HEK293 (cell line): ENCODE results near the gene SPRTN.
A peak's percentile ranks its signal among the peaks of the same experiment; 100 is the strongest.

Experiments
- CTCF ChIA-PET: fragments of 350-600 bp; formaldehyde crosslinking; extraction: SDS; loops from one replicate; lab custom pipeline; 2021; ENCODE audit warnings: antibody characterized with exemption; lab: Yijun Ruan, JAX
- POLR2A ChIA-PET: fragments of 300-600 bp; formaldehyde crosslinking; extraction: SDS; loops from one replicate; lab custom pipeline; 2020; ENCODE audit warnings: antibody characterized with exemption, inconsistent platforms; lab: Yijun Ruan, JAX
- H3K27ac ChIP-seq: fragments of 200-500 bp; sonication (Bioruptor generic); 2 replicates; pipeline ENCODE4 v1.5.1; 2014; ENCODE audit warnings: low read depth, low read length, control low read depth, inconsistent platforms; ENCODE audit errors: extremely low read depth
- H3K36me3 ChIP-seq, 2 experiments: fragments of 200-500 bp in 1 of 2; sonication (Bioruptor generic) in 1 of 2; 1 replicate in 1 of 2; 2 replicates in 1 of 2; pipeline ENCODE4 v1.5.1; 2014 to 2017; ENCODE audit warnings: inconsistent platforms in 2 of 2, low read length in 2 of 2; ENCODE audit not compliant: control insufficient read depth in 2 of 2, insufficient read depth in 1 of 2
- H3K4me1 ChIP-seq: fragments of 200-500 bp; sonication (Bioruptor generic); 2 replicates; pipeline ENCODE4 v1.5.1; 2014; ENCODE audit warnings: mild to moderate bottlenecking, low read length, inconsistent platforms; ENCODE audit not compliant: control insufficient read depth, insufficient read depth
- H3K4me3 ChIP-seq: 2 replicates; pipeline ENCODE4 v1.5.1; 2011; ENCODE audit warnings: low read depth, mild to moderate bottlenecking, control low read depth, low read length, moderate library complexity
- H3K9me3 ChIP-seq: fragments of 200-500 bp; sonication (Bioruptor generic); 2 replicates; pipeline ENCODE4 v1.5.1; 2014; ENCODE audit warnings: low read depth, low read length, inconsistent platforms; ENCODE audit not compliant: control insufficient read depth, insufficient read depth
- CTCF ChIP-seq: fragments of 450-650 bp; formaldehyde crosslinking; IDR thresholded peaks from 2 replicates; pipeline ENCODE4 v1.5.1; 2016; ENCODE audit warnings: missing biosample characterization, missing genetic modification characterization
- FEZF1 ChIP-seq: fragments of 450-650 bp; formaldehyde crosslinking; IDR thresholded peaks from 2 replicates; pipeline ENCODE4 v1.5.1; 2016; ENCODE audit warnings: missing biosample characterization, missing genetic modification characterization
- GLIS2 ChIP-seq: fragments of 450-650 bp; formaldehyde crosslinking; IDR thresholded peaks from 2 replicates; pipeline ENCODE4 v1.5.1; 2016; ENCODE audit warnings: missing biosample characterization, missing genetic modification characterization
- HIC1 ChIP-seq: fragments of 450-650 bp; formaldehyde crosslinking; IDR thresholded peaks from 2 replicates; pipeline ENCODE4 v1.5.1; 2016; ENCODE audit warnings: missing biosample characterization, missing genetic modification characterization
- MZF1 ChIP-seq: fragments of 450-650 bp; formaldehyde crosslinking; IDR thresholded peaks from 2 replicates; pipeline ENCODE4 v1.5.1; 2017; ENCODE audit warnings: missing biosample characterization, missing genetic modification characterization, borderline replicate concordance
- TSHZ1 ChIP-seq: fragments of 450-650 bp; formaldehyde crosslinking; IDR thresholded peaks from 2 replicates; pipeline ENCODE4 v1.5.1; 2016; ENCODE audit warnings: missing biosample characterization, missing genetic modification characterization, borderline replicate concordance
- WT1 ChIP-seq: fragments of 450-650 bp; formaldehyde crosslinking; IDR thresholded peaks from 2 replicates; pipeline ENCODE4 v1.5.1; 2016; ENCODE audit warnings: missing biosample characterization, missing genetic modification characterization
- ZNF121 ChIP-seq: fragments of 450-650 bp; formaldehyde crosslinking; IDR thresholded peaks from 2 replicates; pipeline ENCODE4 v1.5.1; 2016; ENCODE audit warnings: missing biosample characterization, missing genetic modification characterization
- ZNF174 ChIP-seq: fragments of 450-650 bp; formaldehyde crosslinking; IDR thresholded peaks from 2 replicates; pipeline ENCODE4 v1.5.0; 2017; ENCODE audit warnings: missing biosample characterization, mild to moderate bottlenecking, missing genetic modification characterization
- ZNF2 ChIP-seq: fragments of 450-650 bp; formaldehyde crosslinking; IDR thresholded peaks from 2 replicates; pipeline ENCODE4 v1.5.1; 2016; ENCODE audit warnings: missing biosample characterization, missing genetic modification characterization
- ZNF239 ChIP-seq: fragments of 450-650 bp; formaldehyde crosslinking; IDR thresholded peaks from 2 replicates; pipeline ENCODE4 v1.5.1; 2016; ENCODE audit warnings: missing biosample characterization, missing genetic modification characterization
- ZNF266 ChIP-seq: fragments of 450-650 bp; formaldehyde crosslinking; IDR thresholded peaks from 2 replicates; pipeline ENCODE4 v1.5.1; 2016; ENCODE audit warnings: missing biosample characterization, missing genetic modification characterization, low read depth
- ZNF362 ChIP-seq: fragments of 450-650 bp; formaldehyde crosslinking; IDR thresholded peaks from 2 replicates; pipeline ENCODE4 v1.5.1; 2016; ENCODE audit warnings: missing biosample characterization, missing genetic modification characterization
- ZNF549 ChIP-seq: fragments of 450-650 bp; IDR thresholded peaks from 2 replicates; pipeline ENCODE4 v1.5.1; 2018; ENCODE audit warnings: missing biosample characterization, missing genetic modification characterization, mild to moderate bottlenecking, inconsistent platforms, moderate library complexity
- ZNF610 ChIP-seq: fragments of 450-650 bp; formaldehyde crosslinking; IDR thresholded peaks from 2 replicates; pipeline ENCODE4 v1.5.1; 2016; ENCODE audit warnings: missing biosample characterization, missing genetic modification characterization, borderline replicate concordance
- ZNF623 ChIP-seq: fragments of 450-650 bp; formaldehyde crosslinking; IDR thresholded peaks from 2 replicates; pipeline ENCODE4 v1.5.1; 2016; ENCODE audit warnings: missing biosample characterization, missing genetic modification characterization
- ZNF629 ChIP-seq: fragments of 450-650 bp; formaldehyde crosslinking; IDR thresholded peaks from 2 replicates; pipeline ENCODE4 v1.5.1; 2017; ENCODE audit warnings: missing biosample characterization, missing genetic modification characterization
- ZNF654 ChIP-seq: fragments of 450-650 bp; formaldehyde crosslinking; IDR thresholded peaks from 2 replicates; pipeline ENCODE4 v1.5.1; 2016; ENCODE audit warnings: low read depth, missing biosample characterization, missing genetic modification characterization
- ZNF76 ChIP-seq: fragments of 450-650 bp; formaldehyde crosslinking; IDR thresholded peaks from 2 replicates; pipeline ENCODE4; 2016; ENCODE audit warnings: low read depth, missing biosample characterization, missing genetic modification characterization, borderline replicate concordance
- ZNF843 ChIP-seq: fragments of 450-650 bp; formaldehyde crosslinking; IDR thresholded peaks from 2 replicates; pipeline ENCODE4 v1.5.1; 2016; ENCODE audit warnings: missing biosample characterization, missing genetic modification characterization
- ZSCAN4 ChIP-seq: fragments of 450-650 bp; formaldehyde crosslinking; IDR thresholded peaks from 2 replicates; pipeline ENCODE4 v1.5.1; 2017; ENCODE audit warnings: missing biosample characterization, missing genetic modification characterization

SPRTN gene

GRCh38 chr1:231312432-231312788, 25.7 kb upstream of the SPRTN start:
- Histone ChIP-seq H3K27ac (no peak overlapping the region), H3K4me1 (no peaks in the 10 kb centered on the region), H3K36me3 (no peaks in the 10 kb centered on the region), H3K4me3 (no peak overlapping the region), H3K9me3 (no peaks in the 10 kb centered on the region)
- peak; percentile 89 for TF ChIP-seq ZNF623 (tag by site-specific recombination)
- TF ChIP-seq ZNF239 (tag by site-specific recombination) = no peak
- TF ChIP-seq WT1 (tag by site-specific recombination) = no peak
- no peak for TF ChIP-seq ZNF549 (tag by site-specific recombination)
- no peak for TF ChIP-seq ZNF629 (tag by site-specific recombination)
- CTCF ChIA-PET = interaction anchor here (0.6 to 1.1 kb wide), 3 partner anchors 26 to 77 kb away, joined by 3 read pairs; partner anchors contain the start of genes EXOC8 and SPRTN
- POLR2A ChIA-PET = no interaction called here

GRCh38 chr1:231313661-231314060, 24.4 kb upstream of the SPRTN start:
- Histone ChIP-seq H3K4me1 (no peaks in the 10 kb centered on the region), H3K9me3 (no peaks in the 10 kb centered on the region), H3K36me3 (no peaks in the 10 kb centered on the region), H3K4me3 (no peak overlapping the region), H3K27ac (no peak overlapping the region)
- POLR2A ChIA-PET = no interaction called here
- CTCF ChIA-PET = interaction anchor here (0.6 to 2.1 kb wide), 6 partner anchors 43 to 1340 kb away, joined by 3 to 5 read pairs (median 4); no protein-coding TSS in a partner anchor
- no peak for TF ChIP-seq ZNF174

- Histone ChIP-seq H3K27ac (no peak overlapping the region), H3K4me3 (no peak overlapping the region), H3K36me3 (no peaks in the 10 kb centered on the region), H3K4me1 (no peaks in the 10 kb centered on the region), H3K9me3 (no peaks in the 10 kb centered on the region)
- ChIA-PET CTCF (interaction anchor here (0.5 to 2.4 kb wide), 30 partner anchors 9 to 1149 kb away, joined by 3 to 21 read pairs (median 4); partner anchors contain the start of gene EXOC8), POLR2A (no interaction called here)
- TF ChIP-seq ZNF76 (tag by site-specific recombination) (peak; percentile 45; the same call in 1 of the 2 replicates), ZNF610 (tag by site-specific recombination) (peak; percentile 44; the same call in 1 of the 2 replicates), GLIS2 (peak; percentile 64), ZNF362 (0 out of 2 replicates have a peak, but pooled peaks have one; percentile 40), HIC1 (tag by site-specific recombination) (0 out of 2 replicates have a peak, but pooled peaks have one; percentile 16), ZSCAN4 (tag by site-specific recombination) (peak; percentile 24; the same call in 1 of the 2 replicates), ZNF2 (tag by site-specific recombination) (peak; percentile 67; the same call in 1 of the 2 replicates), CTCF (tag by site-specific recombination) (peak; percentile 81), ZNF266 (tag by site-specific recombination) (no peak), ZNF121 (peak; percentile 99), TSHZ1 (tag by site-specific recombination) (no peak; the same call in 1 of the 2 replicates), FEZF1 (tag by site-specific recombination) (peak; percentile 68), ZNF654 (tag by site-specific recombination) (peak; percentile 63; the same call in 1 of the 2 replicates), MZF1 (tag by site-specific recombination) (peak; percentile 94), ZNF843 (0 out of 2 replicates have a peak, but pooled peaks have one; percentile 34)
Measured at GRCh38 chr1:231315887-231316286, 22.2 kb upstream of the SPRTN start.
